ENCODE measurements around the gene PELO.
"Not testable (repeated sequence)": the region's sequence is repeated elsewhere in the genome, so short reads cannot be mapped to it uniquely, and the experiment has no call there.

PELO gene

DNA sequence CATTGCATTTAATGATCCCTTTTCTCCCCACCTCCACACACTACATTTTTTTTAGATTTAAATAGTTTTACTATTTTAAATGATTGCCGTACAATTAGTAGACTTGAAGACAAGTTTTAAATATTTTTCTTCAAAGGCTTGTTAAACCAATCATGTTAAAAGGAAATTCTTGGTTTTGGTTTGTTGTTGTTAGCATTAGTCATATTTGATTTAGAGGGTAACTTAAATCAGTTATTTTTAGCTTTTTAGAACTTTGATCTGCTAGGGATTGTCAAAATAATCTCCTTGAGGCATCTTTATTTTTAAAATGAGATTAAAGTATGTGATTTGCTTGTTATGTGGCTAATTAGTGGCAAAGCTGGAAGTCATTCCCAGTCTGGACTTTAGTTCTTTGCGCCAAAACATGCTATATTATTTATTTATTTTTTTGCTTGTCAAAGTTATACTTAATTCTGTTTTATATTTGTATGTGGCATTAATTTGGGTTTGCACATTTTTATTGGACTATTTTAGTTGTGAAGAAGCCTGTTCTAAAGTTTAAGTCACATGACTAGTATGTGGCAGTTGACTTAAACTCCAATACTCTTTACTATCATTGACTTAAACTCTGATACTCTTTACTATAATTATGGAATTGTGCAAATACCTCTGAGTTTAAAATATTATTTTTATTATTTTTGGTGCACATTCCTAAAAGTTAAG is 14.7 kb downstream of the PELO start:
- DNase-seq: no peak

DNA sequence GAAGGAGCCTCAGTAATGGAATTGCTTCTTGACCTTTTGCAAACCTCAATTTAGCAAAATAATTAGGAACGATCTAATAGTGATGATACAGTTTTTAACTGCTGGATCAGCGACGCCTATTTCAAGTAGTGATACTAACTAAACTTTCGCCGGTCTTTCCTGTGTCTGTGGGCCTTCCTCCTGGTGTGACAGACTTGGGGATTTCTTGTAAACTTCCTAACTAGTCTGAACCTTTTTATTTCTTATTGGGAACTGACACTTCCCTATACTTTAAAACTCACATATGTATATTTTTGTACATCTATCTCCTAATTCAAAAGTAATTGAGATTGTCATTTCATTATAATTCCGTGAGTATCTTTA is 15.2 kb downstream of the PELO start:
- no peak for DNase-seq

DNA sequence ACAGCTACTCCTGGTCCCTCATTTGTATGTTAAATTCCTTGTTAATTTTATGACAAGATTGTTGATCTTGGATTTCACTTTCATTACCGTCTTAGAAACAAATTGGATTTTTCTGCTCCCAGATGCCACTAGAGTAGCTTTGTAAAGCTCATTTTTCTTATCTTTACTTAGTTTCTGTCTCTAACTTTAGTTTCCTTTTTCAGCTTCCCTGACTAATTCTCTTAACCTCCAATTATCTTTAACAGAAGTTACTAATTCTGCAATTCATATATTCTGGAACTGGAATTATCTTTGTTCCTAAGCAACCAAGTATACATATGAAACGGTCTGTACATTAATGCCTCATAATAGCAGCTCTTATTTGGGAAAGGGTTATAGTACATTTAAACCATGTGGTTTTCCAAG is 16.7 kb downstream of the PELO start:
- DNase-seq: no peak

DNA sequence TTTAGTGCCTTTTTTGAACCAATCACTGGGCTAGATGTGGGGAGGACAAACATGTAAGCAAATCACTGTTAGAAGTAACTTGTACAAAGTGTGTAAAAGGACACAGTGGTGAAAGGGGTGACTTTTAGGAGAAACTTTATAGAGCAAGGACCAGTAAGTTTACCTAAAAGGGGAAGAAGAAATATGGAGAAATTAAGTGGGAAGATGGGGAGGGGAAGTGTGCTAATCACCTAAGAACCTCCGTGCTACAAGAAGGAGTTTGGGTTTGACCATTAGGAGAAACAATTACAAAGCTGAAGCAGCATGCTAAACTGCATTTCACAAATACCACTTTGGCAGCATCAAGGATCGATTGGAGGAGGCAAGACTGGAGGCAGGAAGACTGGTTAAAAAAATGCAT is 17.3 kb downstream of the PELO start:
- no peak for DNase-seq

DNA sequence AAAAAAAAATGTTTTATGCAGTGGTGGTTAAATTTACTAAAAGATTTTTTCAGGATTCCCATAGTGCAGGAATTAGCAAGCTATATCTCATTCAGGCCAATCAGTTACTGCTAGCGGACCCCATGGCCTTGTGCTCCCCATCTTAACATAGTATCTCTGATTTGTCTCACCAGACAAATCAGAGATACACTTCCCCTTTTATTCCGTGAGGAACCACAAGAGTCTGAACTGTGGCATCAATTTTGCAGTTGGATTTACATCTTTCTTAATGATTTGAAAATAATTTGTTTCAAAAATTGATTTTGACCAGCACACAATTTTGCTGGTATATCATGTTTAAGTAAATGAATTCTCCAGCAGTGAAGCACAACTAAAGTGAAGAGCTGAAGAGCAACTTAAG is 17.9 kb downstream of the PELO start:
- DNase-seq: no peak

DNA sequence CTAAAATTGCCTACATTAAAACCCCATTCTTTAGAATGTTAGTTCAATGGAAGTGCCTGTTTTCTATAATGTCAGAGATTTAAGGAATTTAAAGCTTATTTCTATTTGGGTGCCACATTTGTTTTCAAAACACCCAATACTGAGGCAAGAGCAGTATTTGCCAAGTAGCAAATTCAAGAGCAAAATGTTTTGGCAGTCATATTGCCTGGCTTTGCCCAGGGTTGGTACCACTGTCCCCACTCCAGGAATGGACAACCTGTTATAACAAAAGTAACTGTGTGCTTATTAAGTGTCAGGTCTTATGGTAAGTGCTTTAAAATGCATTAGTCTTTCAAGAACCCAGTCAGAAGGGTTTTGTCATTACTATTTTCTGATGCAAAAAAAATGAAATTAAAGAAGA is 19.3 kb downstream of the PELO start:
- DNase-seq: no peak

DNA sequence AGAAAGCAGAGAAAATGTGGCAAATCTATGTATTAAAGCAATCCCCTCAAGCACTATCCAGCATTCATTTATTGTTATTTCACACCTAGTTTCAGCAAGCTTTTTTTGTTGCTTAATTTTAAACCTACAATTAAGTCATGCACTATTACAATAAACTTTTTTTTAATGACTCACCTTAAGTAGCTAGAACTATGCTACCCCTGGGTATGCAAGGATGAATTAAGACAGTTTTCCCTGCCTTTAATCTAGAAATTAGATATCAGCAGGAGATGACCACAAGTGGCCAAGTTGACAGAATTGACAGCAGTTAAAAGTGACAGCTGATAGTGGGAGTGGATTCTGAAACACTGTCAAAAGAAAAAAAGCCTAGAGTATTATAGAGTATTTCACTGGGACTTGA is 20.0 kb downstream of the PELO start:
- no peak for DNase-seq

DNA sequence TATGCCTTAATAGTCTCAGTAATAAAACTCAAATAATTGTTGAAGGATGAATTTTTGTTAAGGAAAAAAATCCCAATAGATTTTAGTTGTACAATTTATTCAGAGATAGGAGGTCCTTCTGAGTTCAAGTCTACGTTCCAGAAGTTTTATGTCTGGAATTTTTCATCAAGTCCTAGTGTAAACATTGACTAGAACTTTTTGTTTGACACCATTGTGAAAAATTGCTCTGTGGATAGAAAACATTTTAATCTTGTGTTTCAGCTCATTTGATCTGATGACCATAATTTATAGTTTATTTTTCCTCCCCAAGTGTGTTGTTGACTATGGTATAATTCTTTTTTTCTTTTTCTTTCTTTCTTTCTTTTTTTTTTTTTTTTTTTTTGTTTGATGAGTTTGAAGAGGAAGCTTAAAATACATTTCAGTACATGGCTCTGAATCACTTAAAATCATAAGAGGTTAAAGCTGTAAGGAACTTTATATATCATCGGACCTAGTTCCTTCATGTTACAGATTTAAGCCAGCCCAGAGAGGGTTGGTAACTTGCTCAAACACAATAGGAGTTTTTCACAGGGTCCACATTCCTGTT is 20.7 kb downstream of the PELO start:
- no peak for DNase-seq

DNA sequence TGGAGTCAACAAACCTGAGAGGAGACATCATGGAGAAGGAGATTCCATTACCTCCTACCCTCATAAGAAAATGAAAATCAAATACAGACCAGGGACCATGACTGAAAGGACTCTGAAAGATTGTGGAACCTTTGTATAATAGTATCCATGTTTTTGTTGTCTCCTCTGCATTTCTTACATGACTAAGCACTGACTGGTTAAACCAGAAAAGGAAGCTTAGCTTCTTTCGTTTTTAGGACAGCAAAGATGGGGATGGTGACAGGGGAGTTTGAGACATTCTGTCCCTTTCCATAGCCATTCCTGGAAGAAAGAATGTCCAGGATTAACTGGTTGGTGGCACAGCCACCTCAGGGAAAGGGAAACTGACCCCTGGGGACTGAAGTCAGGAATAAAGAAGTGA is 22.2 kb downstream of the PELO start:
- no peak for DNase-seq

DNA sequence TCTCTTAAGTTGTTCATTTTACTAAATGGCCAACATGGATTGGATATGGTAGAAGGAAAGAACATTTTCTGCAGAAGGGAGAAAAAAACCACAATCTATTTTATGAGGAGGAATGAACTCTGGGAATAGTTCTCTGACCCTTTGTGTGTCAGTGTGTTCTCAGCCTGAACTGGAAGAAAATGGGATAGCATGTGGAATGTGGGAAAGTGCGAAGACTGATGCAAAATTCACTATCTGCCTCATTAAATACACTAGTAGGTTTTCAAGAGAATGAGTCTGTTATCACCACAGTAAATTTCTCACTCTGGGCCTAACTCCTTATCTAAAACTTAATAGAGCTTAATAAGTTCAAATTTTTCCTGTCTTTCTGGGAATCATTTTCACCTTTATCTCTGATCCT is 22.7 kb downstream of the PELO start:
- no peak for DNase-seq

DNA sequence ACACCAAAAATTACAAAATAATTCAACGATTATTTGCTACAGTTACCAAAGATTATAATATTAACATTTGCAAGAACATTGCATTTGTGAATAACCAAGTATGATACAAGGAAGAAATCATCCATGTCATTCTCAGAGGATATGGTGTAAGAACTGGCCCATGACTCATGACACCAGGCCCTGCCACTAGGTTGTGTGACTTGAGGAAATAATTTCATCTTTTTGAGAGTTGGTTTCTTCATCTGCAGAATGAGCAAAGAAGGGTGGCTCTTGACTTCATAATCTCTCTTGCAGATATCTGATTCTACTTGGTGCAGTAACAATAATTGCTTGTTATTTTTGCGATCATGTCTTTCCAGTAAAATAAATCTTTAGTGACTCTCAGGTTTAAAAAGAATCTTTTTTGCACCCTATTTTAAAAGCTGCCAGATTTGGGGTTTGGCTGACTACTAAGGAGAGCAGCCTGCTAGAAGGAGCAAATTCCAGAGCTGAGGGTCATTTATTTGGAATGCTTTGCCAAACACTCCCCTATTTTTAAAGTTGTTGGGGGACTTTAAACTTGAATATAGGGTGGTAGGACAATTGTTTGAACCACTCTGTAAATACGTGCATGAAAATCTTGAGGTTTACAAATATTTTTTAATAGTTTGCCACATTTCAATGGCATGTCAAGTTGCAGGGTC is 23.5 kb downstream of the PELO start:
- no peak for DNase-seq

DNA sequence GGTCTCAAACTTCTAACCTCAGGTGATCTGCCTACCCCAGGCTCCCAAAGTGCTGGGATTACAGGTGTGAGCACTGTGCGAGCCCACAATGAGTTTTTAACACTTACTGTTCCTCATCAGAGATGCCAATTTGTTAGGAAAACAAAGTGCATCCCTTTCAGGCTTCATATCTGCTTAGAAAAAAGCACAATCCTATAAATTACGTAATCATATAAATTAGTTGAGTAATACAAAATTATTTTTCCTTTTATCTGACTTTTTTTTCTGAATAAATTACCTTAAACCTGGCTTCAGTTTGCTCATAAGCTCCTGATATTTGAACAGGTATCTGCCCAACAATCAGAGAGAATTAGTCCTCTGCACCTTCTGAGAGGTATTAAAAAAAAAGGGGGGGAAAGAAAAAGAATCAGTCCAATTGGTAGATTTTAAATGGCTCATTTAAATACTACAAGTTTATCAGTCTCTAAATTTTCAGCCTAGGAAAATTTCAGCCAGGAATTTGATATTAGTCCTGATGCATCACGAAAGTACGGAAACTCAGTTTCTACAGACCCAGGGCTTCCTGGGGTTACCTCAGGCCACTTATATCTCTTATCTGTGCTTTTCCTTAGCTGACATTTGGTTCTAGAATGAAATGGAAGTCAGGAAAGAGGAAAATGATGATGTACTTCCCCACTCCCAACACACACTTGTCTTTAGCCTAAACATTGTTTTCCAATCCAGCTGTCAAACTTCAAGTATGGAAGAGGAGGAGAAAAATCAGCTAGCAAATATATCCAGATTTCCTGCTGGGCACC is 26.8 kb downstream of the PELO start:
- DNase-seq: no peak

DNA sequence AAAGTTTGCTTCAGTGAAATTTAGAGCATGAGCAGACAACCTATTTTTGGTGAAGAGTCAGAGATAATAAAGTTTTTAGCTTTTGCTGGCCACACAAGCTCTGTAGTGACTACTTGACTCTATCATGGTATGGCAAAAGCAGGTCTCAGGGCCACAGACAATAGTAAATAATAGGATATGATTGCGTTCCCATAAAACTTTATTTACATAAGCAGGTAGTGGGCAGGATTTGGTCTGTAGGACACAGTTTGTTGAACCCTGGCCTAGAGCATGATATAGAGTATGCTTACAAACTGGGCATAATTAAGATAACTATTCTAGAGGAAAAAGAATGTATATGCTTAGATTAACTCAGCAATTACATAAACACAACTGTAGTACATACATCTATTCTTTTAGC is 30.1 kb downstream of the PELO start:
- DNase-seq: no peak

DNA sequence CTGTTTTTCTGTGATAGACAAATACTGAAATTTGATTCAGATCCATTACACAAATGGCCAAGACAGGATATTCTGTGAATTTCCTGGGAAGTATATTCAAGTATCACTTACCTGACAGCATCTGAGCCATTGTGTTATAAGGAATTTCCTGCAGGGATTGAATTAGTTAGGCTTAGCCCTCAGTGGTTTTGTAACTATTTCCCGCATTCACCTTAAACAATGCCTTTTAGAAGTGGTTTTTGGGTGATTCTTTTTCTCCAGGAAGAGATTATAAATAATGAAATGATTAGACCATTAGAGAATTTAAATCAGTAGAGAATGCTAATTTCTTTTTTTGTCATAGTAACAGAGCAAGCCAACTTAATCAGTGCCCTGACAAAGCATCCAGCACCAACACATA is 30.6 kb downstream of the PELO start:
- no peak for DNase-seq

DNA sequence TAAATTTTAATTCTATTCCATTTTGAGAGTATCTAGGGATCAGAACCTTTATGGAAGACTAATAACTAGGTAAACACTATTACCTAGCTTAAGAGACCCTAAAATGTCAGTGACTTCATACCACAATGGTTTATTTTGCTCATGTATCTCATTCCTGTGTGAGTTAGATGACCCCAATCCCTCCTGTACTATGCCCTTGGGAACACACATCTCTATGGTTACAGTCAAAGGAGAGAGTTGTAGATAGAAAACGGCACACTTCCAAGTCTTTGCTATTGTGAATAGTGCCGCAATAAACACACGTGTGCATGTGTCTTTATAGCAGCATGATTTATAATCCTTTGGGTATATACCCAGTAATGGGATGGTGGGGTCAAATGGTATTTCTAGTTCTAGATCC is 31.1 kb downstream of the PELO start:
- not testable (repeated sequence) for DNase-seq

DNA sequence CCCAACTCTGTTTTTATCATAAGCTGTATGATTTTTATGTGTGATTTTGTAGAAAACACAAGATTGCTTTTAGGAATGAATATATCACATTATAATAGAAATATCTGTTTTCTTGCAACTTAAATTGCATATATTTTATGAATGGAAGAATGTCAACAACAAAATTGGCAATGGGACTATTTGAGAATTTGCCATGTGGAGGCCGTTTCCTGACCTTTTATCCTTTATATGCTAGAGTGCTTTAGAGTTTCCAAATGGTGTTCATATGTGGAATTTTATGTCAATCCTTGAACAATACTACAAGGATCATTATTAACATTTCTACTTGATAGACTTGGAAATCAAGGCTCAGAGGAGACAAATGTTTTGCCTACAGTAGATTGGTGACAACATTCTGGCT is 34.2 kb downstream of the PELO start:
- DNase-seq: no peak

DNA sequence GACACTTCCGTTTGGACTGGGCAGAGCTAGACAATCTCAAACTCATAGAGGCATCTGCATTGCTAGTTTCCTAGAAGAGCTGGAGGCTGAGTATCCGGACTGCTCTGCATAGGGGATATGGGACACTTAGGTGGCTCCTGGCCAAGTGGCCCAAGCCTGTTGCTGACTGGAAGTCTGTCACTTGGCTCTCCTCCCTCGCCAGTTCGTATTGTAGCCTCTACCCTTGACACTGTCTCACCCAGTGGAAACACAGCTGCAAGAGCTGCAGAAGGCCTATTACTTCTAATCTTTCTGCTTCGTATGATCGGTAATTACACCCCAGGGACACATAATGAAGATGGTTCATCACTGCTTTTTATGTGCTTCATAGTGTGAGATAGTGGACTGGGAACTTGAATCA is 34.7 kb downstream of the PELO start:
- peak; percentile 58 for DNase-seq

DNA sequence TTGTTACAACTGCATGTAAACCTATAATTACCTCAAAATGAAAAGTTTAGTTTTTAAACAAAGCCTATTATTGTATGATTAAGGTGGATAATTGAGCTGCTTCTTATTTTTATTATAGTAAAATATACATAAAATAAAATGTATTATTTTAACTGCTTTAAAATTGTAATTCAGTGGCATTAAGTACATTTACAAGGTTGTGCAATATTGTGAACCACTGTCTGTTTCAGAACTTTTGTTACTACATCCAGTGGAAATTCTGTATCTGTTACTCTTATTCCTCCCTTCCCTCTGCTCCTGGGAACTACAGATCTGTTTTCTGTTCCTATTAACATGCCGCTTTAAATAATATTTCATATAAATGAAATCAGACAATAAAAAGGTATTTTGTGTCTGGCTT is 37.1 kb downstream of the PELO start:
- DNase-seq: no peak

DNA sequence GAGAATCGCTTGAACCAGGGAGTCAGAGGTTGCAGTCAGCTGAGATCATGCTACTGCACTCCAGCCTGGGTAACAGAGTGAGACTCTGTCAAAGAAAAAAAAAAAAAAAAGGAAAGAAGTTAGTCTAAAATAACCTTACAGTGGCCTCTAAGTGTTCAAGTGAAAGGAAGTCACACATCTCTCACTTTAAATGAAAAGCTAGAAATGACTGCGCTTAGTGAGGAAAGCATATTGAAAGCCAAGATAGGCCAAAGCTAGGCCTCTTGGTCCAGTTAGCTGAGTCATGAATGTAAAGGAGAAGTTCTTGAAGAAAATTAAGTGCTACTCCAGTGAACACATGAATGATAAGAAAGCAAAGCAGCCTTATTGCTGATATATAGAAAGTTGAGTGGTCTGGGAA is 38.1 kb downstream of the PELO start:
- no peak for DNase-seq

DNA sequence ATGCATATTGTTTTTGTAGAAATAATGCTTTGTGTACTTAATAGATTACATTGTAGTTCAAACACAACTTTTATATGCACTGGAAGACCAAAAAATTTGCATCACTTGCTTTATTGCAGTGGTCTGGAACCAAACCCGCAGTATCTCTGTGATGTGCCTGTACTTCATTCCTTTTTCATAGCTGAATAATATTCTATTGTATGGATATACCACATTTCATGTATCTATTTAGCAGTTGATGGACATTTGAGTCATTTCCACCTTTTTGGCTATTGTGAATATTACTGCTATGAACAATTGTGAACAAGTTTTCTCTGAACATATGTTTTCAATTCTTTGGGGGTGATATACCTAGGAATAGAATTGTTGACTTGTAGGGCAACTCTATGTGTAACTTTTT is 40.1 kb downstream of the PELO start:
- no peak for DNase-seq

DNA sequence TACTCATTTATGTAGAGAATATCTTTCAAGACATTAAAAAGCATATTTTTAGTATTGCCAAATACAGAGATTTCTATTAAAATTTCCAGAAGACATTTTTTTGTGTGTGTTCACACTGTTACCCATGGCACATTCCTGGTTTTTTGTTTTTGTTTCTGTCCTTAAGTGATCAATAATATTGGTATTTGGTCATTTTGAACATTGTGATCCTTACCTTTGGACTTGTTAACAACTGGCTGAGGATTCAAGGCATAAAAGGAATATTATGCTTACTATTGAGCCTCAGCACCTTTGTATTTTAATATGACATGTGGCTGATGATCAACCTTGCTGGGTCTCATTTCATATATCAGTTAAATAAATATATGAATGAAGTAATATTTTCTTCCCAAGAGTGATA is 41.9 kb downstream of the PELO start:
- DNase-seq: no peak

DNA sequence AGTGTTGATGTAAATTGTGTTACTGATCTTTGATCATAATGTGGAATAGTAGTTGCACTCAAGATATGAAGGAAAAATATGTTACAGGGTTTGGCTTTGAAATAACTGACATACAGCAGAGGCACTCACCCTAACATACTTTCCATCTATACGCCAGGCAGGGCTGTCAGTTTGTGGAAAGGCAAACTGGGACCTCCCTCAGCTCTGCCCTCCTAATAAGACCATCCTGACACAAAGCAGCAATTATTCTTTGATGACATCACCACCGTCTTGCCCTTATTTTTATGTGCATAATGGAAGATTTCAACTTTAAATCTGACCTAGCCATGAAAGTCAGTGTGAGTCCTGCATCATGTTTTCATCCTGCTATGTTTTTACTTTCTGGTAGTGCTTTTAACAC is 42.9 kb downstream of the PELO start:
- DNase-seq: no peak

DNA sequence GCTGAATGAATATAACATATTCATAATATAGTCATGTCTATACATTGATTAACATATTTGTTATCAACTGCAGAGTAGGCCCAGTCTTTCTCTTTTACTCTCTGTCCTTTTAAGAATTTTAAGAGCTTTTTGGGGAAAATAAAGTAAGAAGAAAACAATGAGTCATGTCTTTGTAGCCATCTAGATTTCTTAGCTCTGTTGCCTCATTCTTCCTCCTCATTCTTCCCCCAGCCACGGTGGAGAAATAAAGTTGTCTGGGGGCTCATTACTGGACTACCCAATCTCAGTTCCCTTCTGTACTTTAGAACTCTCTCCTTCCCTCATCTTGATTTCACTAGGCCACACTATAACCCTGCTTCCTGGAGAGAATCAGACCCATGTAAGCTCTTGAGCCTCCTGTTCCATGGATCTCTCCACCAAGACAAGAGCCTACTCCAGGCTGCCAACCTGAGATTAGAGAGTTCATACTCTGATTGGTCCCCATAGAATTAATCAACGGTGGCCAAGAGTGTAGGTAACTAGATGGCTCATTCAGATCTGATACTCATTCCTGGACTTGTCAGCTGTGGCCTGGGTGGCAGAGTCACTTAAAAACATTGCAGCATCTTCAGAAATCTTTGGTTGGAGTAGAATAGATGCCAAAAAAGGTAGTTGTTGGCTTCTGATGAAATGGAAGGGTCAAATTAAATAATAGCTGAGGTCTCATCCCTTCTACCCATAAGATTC is 44.2 kb downstream of the PELO start:
- DNase-seq: no peak

All from left hindlimb (tissue), 1 donor.